Vagina (tissue), 2 donors: ENCODE results near the gene TMEM191C.
"Not testable (repeated sequence)": the region's sequence is repeated elsewhere in the genome, so short reads cannot be mapped to it uniquely, and the experiment has no call there.

Experiments
- POLR2A ChIP-seq, 2 donors: fragments of 450-650 bp; IDR thresholded peaks; one replicate each; pipeline ENCODE4 v1.6.1; 2017; ENCODE audit warnings: antibody characterized with exemption in 2 of 2, mild to moderate bottlenecking in 2 of 2, moderate library complexity in 2 of 2
- TF ChIP-seq, protein P1 (sequence below), 3 experiments: fragments of 450-650 bp in 2 of 3; fragments of 200-600 bp in 1 of 3; sonication (generic) in 1 of 3; IDR thresholded peaks; one replicate each; pipeline ENCODE4 v1.5.1; 2017 to 2019; ENCODE audit warnings: antibody characterized with exemption in 3 of 3, mild to moderate bottlenecking in 2 of 3, moderate library complexity in 2 of 3

DNA sequence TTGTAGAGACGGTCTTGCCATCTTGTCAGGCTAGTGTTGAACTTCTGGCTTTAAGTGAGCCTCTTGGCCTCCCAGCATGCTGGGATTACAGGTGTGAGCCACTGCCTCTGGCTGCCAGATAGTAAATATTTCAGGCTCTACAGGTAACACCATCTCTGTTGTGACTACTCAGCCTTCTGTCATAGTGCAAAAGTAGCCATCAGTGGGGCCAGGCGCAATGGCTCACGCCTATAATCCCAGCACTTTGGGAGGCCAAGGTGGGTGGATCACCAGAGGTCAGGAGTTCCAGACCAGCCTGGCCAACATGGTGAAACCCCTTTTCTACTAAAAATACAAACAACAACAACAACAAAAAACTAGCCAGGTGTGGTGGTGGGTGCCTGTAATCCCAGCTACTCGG is 14.5 kb upstream of the TMEM191C start:
- TF ChIP-seq, protein P1, sequence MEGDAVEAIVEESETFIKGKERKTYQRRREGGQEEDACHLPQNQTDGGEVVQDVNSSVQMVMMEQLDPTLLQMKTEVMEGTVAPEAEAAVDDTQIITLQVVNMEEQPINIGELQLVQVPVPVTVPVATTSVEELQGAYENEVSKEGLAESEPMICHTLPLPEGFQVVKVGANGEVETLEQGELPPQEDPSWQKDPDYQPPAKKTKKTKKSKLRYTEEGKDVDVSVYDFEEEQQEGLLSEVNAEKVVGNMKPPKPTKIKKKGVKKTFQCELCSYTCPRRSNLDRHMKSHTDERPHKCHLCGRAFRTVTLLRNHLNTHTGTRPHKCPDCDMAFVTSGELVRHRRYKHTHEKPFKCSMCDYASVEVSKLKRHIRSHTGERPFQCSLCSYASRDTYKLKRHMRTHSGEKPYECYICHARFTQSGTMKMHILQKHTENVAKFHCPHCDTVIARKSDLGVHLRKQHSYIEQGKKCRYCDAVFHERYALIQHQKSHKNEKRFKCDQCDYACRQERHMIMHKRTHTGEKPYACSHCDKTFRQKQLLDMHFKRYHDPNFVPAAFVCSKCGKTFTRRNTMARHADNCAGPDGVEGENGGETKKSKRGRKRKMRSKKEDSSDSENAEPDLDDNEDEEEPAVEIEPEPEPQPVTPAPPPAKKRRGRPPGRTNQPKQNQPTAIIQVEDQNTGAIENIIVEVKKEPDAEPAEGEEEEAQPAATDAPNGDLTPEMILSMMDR (IDR thresholded peaks at IDR 0.05) = not testable (repeated sequence)
- not testable (repeated sequence) for TF ChIP-seq POLR2A (IDR thresholded peaks at IDR 0.05)
